ENCODE results near the gene ZSWIM1. TPM values are rescaled to one million over a fixed set of nuclear protein-coding genes. Genes with fewer than 3 reads are reported as not detected.
A peak's percentile ranks its signal among the peaks of the same experiment; 100 is the strongest.

ZSWIM1 gene
- total and polyA plus RNA-seq, 2 of the 8 experiments (the other 6 are each of a cell fraction or from before 2014, with no cell fraction given) = 14.1 to 15.6 TPM

- TF ChIP-seq MAFK (IDR thresholded peaks at IDR 0.05; ENCODE audit: low read depth, low read length) (no peak), MAX (IDR thresholded peaks at IDR 0.05) (peak; percentile 98), TCF12 (IDR thresholded peaks at IDR 0.05; ENCODE audit: low read depth, low read length) (no peak), E2F6 (IDR thresholded peaks at IDR 0.05) (peak; percentile 91), CHD7 (IDR thresholded peaks at IDR 0.05; ENCODE audit: insufficient replicate concordance, low read length) (no peak), SP4 (IDR thresholded peaks at IDR 0.05; ENCODE audit: low read length) (no peak), BACH1 (IDR thresholded peaks at IDR 0.05; ENCODE audit: low read length) (no peak), POLR2AphosphoS5 (IDR thresholded peaks at IDR 0.05; ENCODE audit: low read depth, low read length) (peak; percentile 90), POLR2A (IDR thresholded peaks at IDR 0.05; ENCODE audit: control extremely low read depth in 1 of 2, low read depth in 2 of 2, low read length in 2 of 2) (peak in 1 of 2 experiments; percentile 65; a peak in 2 of 3 replicates), SUZ12 (IDR thresholded peaks at IDR 0.05; ENCODE audit: low read length) (no peak)
Measured at GRCh38 chr20:45890077-45890984, 9.3 kb downstream of the ZSWIM1 start (continued).

Measured in H1 (cell line).